ENCODE data around the gene INCA1. TPM values are rescaled to one million over a fixed set of nuclear protein-coding genes. Genes with fewer than 3 reads are reported as not detected.

INCA1 gene
- total and polyA plus RNA-seq, 2 of the 13 experiments (the other 11 are each of a cell fraction or from before 2014, with no cell fraction given) = 0.93 to 2.6 TPM

- TF ChIP-seq, protein P1, sequence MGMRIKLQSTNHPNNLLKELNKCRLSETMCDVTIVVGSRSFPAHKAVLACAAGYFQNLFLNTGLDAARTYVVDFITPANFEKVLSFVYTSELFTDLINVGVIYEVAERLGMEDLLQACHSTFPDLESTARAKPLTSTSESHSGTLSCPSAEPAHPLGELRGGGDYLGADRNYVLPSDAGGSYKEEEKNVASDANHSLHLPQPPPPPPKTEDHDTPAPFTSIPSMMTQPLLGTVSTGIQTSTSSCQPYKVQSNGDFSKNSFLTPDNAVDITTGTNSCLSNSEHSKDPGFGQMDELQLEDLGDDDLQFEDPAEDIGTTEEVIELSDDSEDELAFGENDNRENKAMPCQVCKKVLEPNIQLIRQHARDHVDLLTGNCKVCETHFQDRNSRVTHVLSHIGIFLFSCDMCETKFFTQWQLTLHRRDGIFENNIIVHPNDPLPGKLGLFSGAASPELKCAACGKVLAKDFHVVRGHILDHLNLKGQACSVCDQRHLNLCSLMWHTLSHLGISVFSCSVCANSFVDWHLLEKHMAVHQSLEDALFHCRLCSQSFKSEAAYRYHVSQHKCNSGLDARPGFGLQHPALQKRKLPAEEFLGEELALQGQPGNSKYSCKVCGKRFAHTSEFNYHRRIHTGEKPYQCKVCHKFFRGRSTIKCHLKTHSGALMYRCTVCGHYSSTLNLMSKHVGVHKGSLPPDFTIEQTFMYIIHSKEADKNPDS (CRISPR knock-in tag; IDR thresholded peaks at IDR 0.05) = no peak
- TF ChIP-seq KMT2B (CRISPR knock-in tag; IDR thresholded peaks at IDR 0.05) = no peak
Measured at GRCh38 chr17:4938688-4939545, 58.4 kb downstream of the INCA1 start (continued).

Small RNAs within 50 kb of the gene (microRNA-seq; reads per million reads assigned to microRNA genes)
- gene MIR6864 (not detected), gene MIR6865 (not detected)

Small RNAs within 50 kb of the gene (small RNA-seq; reads per million reads assigned to genes)
- 0 to 0.97 (median 0.33) reads per million in 3 experiments for gene MIR6864 (ENCODE audit: insufficient read depth in 2 of 3, insufficient read length in 3 of 3, low read depth in 2 of 3, low replicate concordance in 1 of 3)
- 0 to 0.33 (median 0) reads per million in 3 experiments for gene MIR6865 (ENCODE audit: insufficient read depth in 2 of 3, insufficient read length in 3 of 3, low read depth in 2 of 3, low replicate concordance in 1 of 3)

Other genes with a start within 250 kb of the INCA1 start
- 15.6 and 30.1 TPM in 2 replicates for gene TM4SF5, start 225.6 kb downstream of the INCA1 start, total RNA-seq (2016; rRNA removed; fragmentation: Illumina TruSeq; extraction: Trizol)
- gene TM4SF5, start 225.6 kb downstream of the INCA1 start, polyA plus RNA-seq (2011; rRNA removed) = 126 and 152 TPM in 2 replicates
- not detected in 2 replicates for gene VMO1, start 211.2 kb downstream of the INCA1 start, total RNA-seq (2016; rRNA removed; fragmentation: Illumina TruSeq; extraction: Trizol)
- gene VMO1, start 211.2 kb downstream of the INCA1 start, polyA plus RNA-seq (2011; rRNA removed) = 0.13 TPM in 1 of 2 replicates, not detected in the other
- gene GLTPD2, start 208.6 kb downstream of the INCA1 start, total RNA-seq (2016; rRNA removed; fragmentation: Illumina TruSeq; extraction: Trizol) = 6.0 and 12.9 TPM in 2 replicates
- gene GLTPD2, start 208.6 kb downstream of the INCA1 start, polyA plus RNA-seq (2011; rRNA removed) = 7.5 and 14.9 TPM in 2 replicates
- 264 and 335 TPM in 2 replicates for gene PSMB6, start 201.4 kb downstream of the INCA1 start, total RNA-seq (2016; rRNA removed; fragmentation: Illumina TruSeq; extraction: Trizol)
- gene PSMB6, start 201.4 kb downstream of the INCA1 start, polyA plus RNA-seq (2011; rRNA removed) = 277 and 298 TPM in 2 replicates
- 7.8 and 13.4 TPM in 2 replicates for gene PLD2, start 190.4 kb downstream of the INCA1 start, total RNA-seq (2016; rRNA removed; fragmentation: Illumina TruSeq; extraction: Trizol)
- 29.7 and 45.8 TPM in 2 replicates for gene PLD2, start 190.4 kb downstream of the INCA1 start, polyA plus RNA-seq (2011; rRNA removed)
- 15.2 and 17.2 TPM in 2 replicates for gene MINK1, start 164.2 kb downstream of the INCA1 start, total RNA-seq (2016; rRNA removed; fragmentation: Illumina TruSeq; extraction: Trizol)
- gene MINK1, start 164.2 kb downstream of the INCA1 start, polyA plus RNA-seq (2011; rRNA removed) = 63.9 and 75.5 TPM in 2 replicates
- gene C17orf107, start 98.0 kb downstream of the INCA1 start, total RNA-seq (2016; rRNA removed; fragmentation: Illumina TruSeq; extraction: Trizol) = 0.20 TPM in 1 of 2 replicates, not detected in the other
- 0.59 and 0.82 TPM in 2 replicates for gene C17orf107, start 98.0 kb downstream of the INCA1 start, polyA plus RNA-seq (2011; rRNA removed)
- 0.25 and 0.53 TPM in 2 replicates for gene CHRNE, start 94.4 kb downstream of the INCA1 start, total RNA-seq (2016; rRNA removed; fragmentation: Illumina TruSeq; extraction: Trizol)
- 0.59 and 1.3 TPM in 2 replicates for gene CHRNE, start 94.4 kb downstream of the INCA1 start, polyA plus RNA-seq (2011; rRNA removed)
- gene GP1BA, start 65.2 kb downstream of the INCA1 start, total RNA-seq (2016; rRNA removed; fragmentation: Illumina TruSeq; extraction: Trizol) = not detected in 2 replicates
- gene GP1BA, start 65.2 kb downstream of the INCA1 start, polyA plus RNA-seq (2011; rRNA removed) = not detected in 2 replicates
- gene SLC25A11, start 57.5 kb downstream of the INCA1 start, total RNA-seq (2016; rRNA removed; fragmentation: Illumina TruSeq; extraction: Trizol) = 47.2 and 47.9 TPM in 2 replicates
- gene SLC25A11, start 57.5 kb downstream of the INCA1 start, polyA plus RNA-seq (2011; rRNA removed) = 35.0 and 35.4 TPM in 2 replicates
- 35.7 and 44.1 TPM in 2 replicates for gene RNF167, start 57.3 kb downstream of the INCA1 start, total RNA-seq (2016; rRNA removed; fragmentation: Illumina TruSeq; extraction: Trizol)
- gene RNF167, start 57.3 kb downstream of the INCA1 start, polyA plus RNA-seq (2011; rRNA removed) = 45.4 and 49.9 TPM in 2 replicates
- gene PFN1, start 49.0 kb downstream of the INCA1 start, total RNA-seq (2016; rRNA removed; fragmentation: Illumina TruSeq; extraction: Trizol) = 494 and 520 TPM in 2 replicates
- gene PFN1, start 49.0 kb downstream of the INCA1 start, polyA plus RNA-seq (2011; rRNA removed) = 589 and 613 TPM in 2 replicates
- gene ENO3, start 46.4 kb downstream of the INCA1 start, total RNA-seq (2016; rRNA removed; fragmentation: Illumina TruSeq; extraction: Trizol) = 59.8 and 68.2 TPM in 2 replicates
- gene ENO3, start 46.4 kb downstream of the INCA1 start, polyA plus RNA-seq (2011; rRNA removed) = 51.9 and 69.8 TPM in 2 replicates
- 59.0 and 74.8 TPM in 2 replicates for gene SPAG7, start 29.7 kb downstream of the INCA1 start, total RNA-seq (2016; rRNA removed; fragmentation: Illumina TruSeq; extraction: Trizol)
- 46.6 and 51.0 TPM in 2 replicates for gene SPAG7, start 29.7 kb downstream of the INCA1 start, polyA plus RNA-seq (2011; rRNA removed)
- gene CAMTA2, start 9.8 kb downstream of the INCA1 start, total RNA-seq (2016; rRNA removed; fragmentation: Illumina TruSeq; extraction: Trizol) = 4.0 and 4.1 TPM in 2 replicates
- 7.1 and 8.9 TPM in 2 replicates for gene CAMTA2, start 9.8 kb downstream of the INCA1 start, polyA plus RNA-seq (2011; rRNA removed)
- gene KIF1C, start 428 bp upstream of the INCA1 start, total RNA-seq (2016; rRNA removed; fragmentation: Illumina TruSeq; extraction: Trizol) = 79.0 and 104 TPM in 2 replicates
- gene KIF1C, start 428 bp upstream of the INCA1 start, polyA plus RNA-seq (2011; rRNA removed) = 70.0 and 77.7 TPM in 2 replicates
- 0.13 TPM in 1 of 2 replicates, not detected in the other for gene SLC52A1, start 37.9 kb upstream of the INCA1 start, total RNA-seq (2016; rRNA removed; fragmentation: Illumina TruSeq; extraction: Trizol)
- gene SLC52A1, start 37.9 kb upstream of the INCA1 start, polyA plus RNA-seq (2011; rRNA removed) = 0.03 TPM in 1 of 2 replicates, not detected in the other
- not detected in 2 replicates for gene ZFP3, start 80.9 kb upstream of the INCA1 start, total RNA-seq (2016; rRNA removed; fragmentation: Illumina TruSeq; extraction: Trizol)
- not detected in 2 replicates for gene ZFP3, start 80.9 kb upstream of the INCA1 start, polyA plus RNA-seq (2011; rRNA removed)
- gene ZNF232, start 114.4 kb upstream of the INCA1 start, total RNA-seq (2016; rRNA removed; fragmentation: Illumina TruSeq; extraction: Trizol) = 28.7 and 35.4 TPM in 2 replicates
- 7.8 and 9.2 TPM in 2 replicates for gene ZNF232, start 114.4 kb upstream of the INCA1 start, polyA plus RNA-seq (2011; rRNA removed)
- gene USP6, start 118.5 kb upstream of the INCA1 start, total RNA-seq (2016; rRNA removed; fragmentation: Illumina TruSeq; extraction: Trizol) = 0.04 TPM in 2 replicates
- not detected in 2 replicates for gene USP6, start 118.5 kb upstream of the INCA1 start, polyA plus RNA-seq (2011; rRNA removed)
- gene ZNF594, start 194.3 kb upstream of the INCA1 start, total RNA-seq (2016; rRNA removed; fragmentation: Illumina TruSeq; extraction: Trizol) = 9.0 and 9.6 TPM in 2 replicates
- 2.9 TPM in 2 replicates for gene ZNF594, start 194.3 kb upstream of the INCA1 start, polyA plus RNA-seq (2011; rRNA removed)
- not detected in 2 replicates for gene SCIMP, start 237.3 kb upstream of the INCA1 start, total RNA-seq (2016; rRNA removed; fragmentation: Illumina TruSeq; extraction: Trizol)
- gene SCIMP, start 237.3 kb upstream of the INCA1 start, polyA plus RNA-seq (2011; rRNA removed) = not detected in 2 replicates

Data from HepG2 (cell line).